HCT116 (cell line): ENCODE results near the gene LIG3.

Source experiments
- ATF3 ChIP-seq: IDR thresholded peaks from 2 replicates; pipeline ENCODE4 v1.6.1; 2012
- CEBPB ChIP-seq: IDR thresholded peaks from 2 replicates; pipeline ENCODE4 v1.6.1; 2012; ENCODE audit warnings: low read depth
- CTCF ChIP-seq, 3 experiments: fragments of 200-600 bp in 1 of 3; sonication (generic) in 1 of 3; IDR thresholded peaks in 2 of 3; conservative IDR thresholded peaks in 1 of 3; 2 replicates each; pipeline ENCODE4 v1.5.1; 2012 to 2017; ENCODE audit warnings: low read depth in 2 of 3, low read length in 2 of 3, antibody characterized with exemption in 1 of 3, borderline replicate concordance in 1 of 3, control low read depth in 1 of 3, mild to moderate bottlenecking in 1 of 3, mixed read lengths in 1 of 3, mixed run types in 1 of 3, moderate library complexity in 1 of 3; ENCODE audit not compliant: insufficient read depth in 1 of 3
- EGR1 ChIP-seq: IDR thresholded peaks from 2 replicates; pipeline ENCODE4 v1.6.1; 2012; ENCODE audit warnings: low read depth
- ELF1 ChIP-seq: IDR thresholded peaks from 2 replicates; pipeline ENCODE4 v1.6.1; 2012; ENCODE audit warnings: low read depth, borderline replicate concordance
- EZH2 ChIP-seq: fragments of 200-600 bp; sonication (generic); IDR thresholded peaks from 2 replicates; pipeline ENCODE4 v1.6.1; 2017; ENCODE audit warnings: antibody characterized with exemption, mixed run types
- EZH2phosphoT487 ChIP-seq: fragments of 200-600 bp; IDR thresholded peaks from 2 replicates; pipeline ENCODE4 v1.6.1; 2018; ENCODE audit warnings: antibody characterized with exemption, borderline replicate concordance
- FOSL1 ChIP-seq: IDR thresholded peaks from 2 replicates; pipeline ENCODE4 v1.6.1; 2012; ENCODE audit warnings: low read depth
- POLR2A ChIP-seq: IDR thresholded peaks from 2 replicates; pipeline ENCODE4 v1.7.0; 2011; ENCODE audit warnings: borderline replicate concordance; ENCODE audit not compliant: insufficient read depth, insufficient read length; ENCODE audit errors: extremely low read depth
- POLR2AphosphoS5 ChIP-seq: IDR thresholded peaks from 2 replicates; pipeline ENCODE4 v1.6.1; 2011; ENCODE audit warnings: mild to moderate bottlenecking, low read depth, low read length, moderate library complexity
- REST ChIP-seq: IDR thresholded peaks from 2 replicates; pipeline ENCODE4 v1.6.1; 2012; ENCODE audit warnings: low read depth
- TCF7L2 ChIP-seq: IDR thresholded peaks from 2 replicates; pipeline ENCODE4 v1.7.0; 2011; ENCODE audit warnings: borderline replicate concordance, inconsistent platforms; ENCODE audit not compliant: insufficient read depth, insufficient read length; ENCODE audit errors: extremely low read depth
- ZNF274 ChIP-seq: fragments of 200-500 bp; sonication (Bioruptor generic); IDR thresholded peaks from 2 replicates; pipeline ENCODE4 v1.6.1; 2014; ENCODE audit warnings: mild to moderate bottlenecking, low read depth, low read length, inconsistent platforms
- TF ChIP-seq, protein P1 (sequence below): IDR thresholded peaks from 2 replicates; pipeline ENCODE4 v1.6.1; 2012

DNA sequence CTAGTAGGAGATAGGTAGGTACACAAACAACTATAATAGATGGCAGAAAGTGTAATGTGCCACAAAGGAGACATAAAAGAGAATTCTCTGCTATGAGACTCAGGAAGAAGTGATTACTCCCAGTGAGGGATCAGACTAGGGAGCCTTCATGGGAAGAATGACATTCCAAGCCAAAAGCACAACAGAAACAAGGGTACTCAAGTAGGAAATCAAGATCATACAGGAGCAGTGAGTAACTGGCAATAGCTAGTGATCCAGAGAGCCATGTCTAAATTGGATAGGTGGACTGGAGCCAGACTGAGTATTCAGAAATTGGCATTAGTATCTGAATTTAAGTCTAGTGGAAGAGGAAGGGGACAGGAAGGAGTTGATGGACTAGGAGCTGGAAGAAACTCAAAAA is 72.5 kb downstream of the LIG3 start:
- no peak for TF ChIP-seq POLR2A
- no peak for TF ChIP-seq POLR2AphosphoS5
- TF ChIP-seq EZH2phosphoT487: no peak
- TF ChIP-seq CTCF (IDR thresholded peaks at IDR 0.05 in 2 of 3, conservative IDR thresholded peaks at IDR 0.05 in 1 of 3; ENCODE audit: borderline replicate concordance in 1 of 3, insufficient read depth in 1 of 3, low read depth in 2 of 3, low read length in 2 of 3): no peak
- TF ChIP-seq TCF7L2: no peak
- TF ChIP-seq ATF3: no peak
- TF ChIP-seq ELF1: no peak
- no peak for TF ChIP-seq ZNF274
- no peak for TF ChIP-seq EZH2
- no peak for TF ChIP-seq CEBPB
- no peak for TF ChIP-seq REST
- no peak for TF ChIP-seq EGR1
- no peak for TF ChIP-seq FOSL1
- TF ChIP-seq, protein P1, sequence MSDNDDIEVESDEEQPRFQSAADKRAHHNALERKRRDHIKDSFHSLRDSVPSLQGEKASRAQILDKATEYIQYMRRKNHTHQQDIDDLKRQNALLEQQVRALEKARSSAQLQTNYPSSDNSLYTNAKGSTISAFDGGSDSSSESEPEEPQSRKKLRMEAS: no peak
